ENCODE results near the gene RIN3. TPM values are rescaled to one million over a fixed set of nuclear protein-coding genes. Genes with fewer than 3 reads are reported as not detected.

RIN3 gene
- total and polyA plus RNA-seq, 10 of the 15 experiments (the other 5 are each of a cell fraction or from before 2014, with no cell fraction given): 0.91 to 23.3 (median 6.3) TPM

GRCh38 chr14:92677087-92677668 is 163.6 kb downstream of the RIN3 start (continued):
- TF ChIP-seq ELK1 (IDR thresholded peaks at IDR 0.05; ENCODE audit: low read depth, low read length) (no peak), ZBED1 (IDR thresholded peaks at IDR 0.05; ENCODE audit: borderline replicate concordance) (peak; percentile 99), LARP7 (IDR thresholded peaks at IDR 0.05) (0 out of 2 replicates have a peak, but pooled peaks have one; percentile 44), RAD21 (IDR thresholded peaks at IDR 0.05; ENCODE audit: insufficient read depth, low read depth, low read length) (peak; percentile 18; the same call in 1 of the 2 replicates), E2F4 (IDR thresholded peaks at IDR 0.05; ENCODE audit: low read depth, low read length) (no peak), YBX1 (IDR thresholded peaks at IDR 0.05) (peak; percentile 93), SIN3A (IDR thresholded peaks at IDR 0.05; ENCODE audit: low read depth, low read length) (no peak), HDAC2 (IDR thresholded peaks at IDR 0.05) (no peak), NR2F1 (conservative IDR thresholded peaks at IDR 0.05) (peak; percentile 100), TBL1XR1 (IDR thresholded peaks at IDR 0.05; ENCODE audit: low read depth, low read length) (peak; percentile 98), SKIL (IDR thresholded peaks at IDR 0.05; ENCODE audit: low read depth, poor library complexity, severe bottlenecking) (peak; percentile 99), ZSCAN29 (IDR thresholded peaks at IDR 0.05) (peak; percentile 6; the same call in 1 of the 2 replicates), ATF2 (IDR thresholded peaks at IDR 0.05; ENCODE audit: low read length) (peak; percentile 100), NFYA (IDR thresholded peaks at IDR 0.05; ENCODE audit: borderline replicate concordance, low read depth, low read length) (no peak), BMI1 (IDR thresholded peaks at IDR 0.05; ENCODE audit: borderline replicate concordance) (peak; percentile 92), DPF2 (IDR thresholded peaks at IDR 0.05) (peak; percentile 99), ATF3 (IDR thresholded peaks at IDR 0.05; ENCODE audit: borderline replicate concordance, extremely low read depth, low read depth, low read length) (no peak), ZNF687 (IDR thresholded peaks at IDR 0.05) (no peak; the same call in 1 of the 2 replicates)
